Activated naive CD4-positive, alpha-beta T cell treated with anti-CD3 and anti-CD28 coated beads, Interleukin-2, amount 10 ng/mL, durations not matched to agents 7 days and 5 days (primary cell): ENCODE measurements around the gene PRRX2.

Experiments used
- CTCF ChIA-PET: fragments of 350-600 bp; sonication (Branson Sonifier 250); formaldehyde crosslinking; loops from one replicate; lab custom pipeline; 2021; ENCODE audit warnings: antibody characterized with exemption; lab: Charles Lee
- DNase-seq: peaks from one replicate; pipeline ENCODE4 v3.0.0-alpha.2; 2020
- H3K27ac Mint-ChIP-seq: one replicate; pipeline ENCODE4 v1.8.0; 2021; ENCODE audit warnings: mild to moderate bottlenecking, moderate library complexity, mixed read lengths
- H3K27me3 Mint-ChIP-seq: one replicate; pipeline ENCODE4 v1.8.0; 2021; ENCODE audit warnings: mild to moderate bottlenecking, mixed read lengths
- H3K36me3 Mint-ChIP-seq: one replicate; pipeline ENCODE4 v1.8.0; 2021; ENCODE audit warnings: mixed read lengths
- H3K4me1 Mint-ChIP-seq: one replicate; pipeline ENCODE4 v1.8.0; 2021; ENCODE audit warnings: mixed read lengths
- H3K4me3 Mint-ChIP-seq: one replicate; pipeline ENCODE4 v1.8.0; 2021; ENCODE audit warnings: mild to moderate bottlenecking, moderate library complexity, mixed read lengths
- H3K9me3 Mint-ChIP-seq: one replicate; pipeline ENCODE4 v1.8.0; 2021; ENCODE audit warnings: mixed read lengths

PRRX2 gene

GRCh38 chr9:129669141-129669718 lies 3.8 kb downstream of the PRRX2 start:
- H3K4me1 Mint-ChIP-seq: peaks cover 8% of the 10 kb centered on the region
- H3K4me3 Mint-ChIP-seq: no peak overlapping the region
- CTCF ChIA-PET: no interaction called here
- peaks cover 85% of the 10 kb centered on the region for H3K27me3 Mint-ChIP-seq
- H3K27ac Mint-ChIP-seq: no peak overlapping the region
- no peaks in the 10 kb centered on the region for H3K36me3 Mint-ChIP-seq
- DNase-seq: no peak
- no peaks in the 10 kb centered on the region for H3K9me3 Mint-ChIP-seq

GRCh38 chr9:129669946-129670345 lies 4.5 kb downstream of the PRRX2 start:
- no peak for DNase-seq
- CTCF ChIA-PET: no interaction called here
- H3K4me1 Mint-ChIP-seq: peaks cover 3% of the 10 kb centered on the region

GRCh38 chr9:129671065-129671464 lies 5.6 kb downstream of the PRRX2 start:
- DNase-seq: no peak
- peaks cover 80% of the 10 kb centered on the region for H3K27me3 Mint-ChIP-seq
- CTCF ChIA-PET: no interaction called here
- no peaks in the 10 kb centered on the region for H3K36me3 Mint-ChIP-seq
- H3K9me3 Mint-ChIP-seq: no peaks in the 10 kb centered on the region
- no peak overlapping the region for H3K27ac Mint-ChIP-seq
- H3K4me3 Mint-ChIP-seq: no peak overlapping the region
- H3K4me1 Mint-ChIP-seq: no peaks in the 10 kb centered on the region

More at GRCh38 chr9:129669946-129670345, 4.5 kb downstream of the PRRX2 start:
- Mint-ChIP-seq H3K4me3 (no peak overlapping the region), H3K27me3 (peaks cover 85% of the 10 kb centered on the region), H3K9me3 (no peaks in the 10 kb centered on the region), H3K27ac (no peak overlapping the region), H3K36me3 (no peaks in the 10 kb centered on the region)

GRCh38 chr9:129671519-129671918 lies 6.1 kb downstream of the PRRX2 start:
- no peak overlapping the region for H3K27ac Mint-ChIP-seq
- CTCF ChIA-PET: no interaction called here
- H3K4me3 Mint-ChIP-seq: no peak overlapping the region
- no peaks in the 10 kb centered on the region for H3K36me3 Mint-ChIP-seq
- peaks cover 80% of the 10 kb centered on the region for H3K27me3 Mint-ChIP-seq
- no peaks in the 10 kb centered on the region for H3K9me3 Mint-ChIP-seq
- H3K4me1 Mint-ChIP-seq: no peaks in the 10 kb centered on the region
- DNase-seq: no peak

GRCh38 chr9:129672702-129673101 lies 7.3 kb downstream of the PRRX2 start:
- no peaks in the 10 kb centered on the region for H3K4me1 Mint-ChIP-seq
- H3K27me3 Mint-ChIP-seq: peaks cover 80% of the 10 kb centered on the region
- H3K36me3 Mint-ChIP-seq: no peaks in the 10 kb centered on the region
- H3K4me3 Mint-ChIP-seq: no peak overlapping the region
- CTCF ChIA-PET: interaction anchor here (0.7 to 1.2 kb wide), 3 partner anchors 29 to 327 kb away, joined by 3 read pairs; no protein-coding TSS in a partner anchor
- no peak for DNase-seq
- no peak overlapping the region for H3K27ac Mint-ChIP-seq
- no peaks in the 10 kb centered on the region for H3K9me3 Mint-ChIP-seq

- CTCF ChIA-PET: interaction anchor here (0.7 to 1.2 kb wide), 3 partner anchors 30 to 327 kb away, joined by 3 read pairs; no protein-coding TSS in a partner anchor
- Mint-ChIP-seq H3K36me3 (no peaks in the 10 kb centered on the region), H3K27me3 (peaks cover 76% of the 10 kb centered on the region), H3K4me1 (no peaks in the 10 kb centered on the region), H3K4me3 (no peak overlapping the region), H3K9me3 (no peaks in the 10 kb centered on the region), H3K27ac (no peak overlapping the region)
- no peak for DNase-seq
Observed at GRCh38 chr9:129673602-129674001, 8.2 kb downstream of the PRRX2 start.

- Mint-ChIP-seq H3K4me3 (no peak overlapping the region), H3K27me3 (peaks cover 76% of the 10 kb centered on the region), H3K4me1 (no peaks in the 10 kb centered on the region), H3K9me3 (no peaks in the 10 kb centered on the region), H3K27ac (no peak overlapping the region), H3K36me3 (no peaks in the 10 kb centered on the region)
- CTCF ChIA-PET: no interaction called here
- no peak for DNase-seq
Observed at GRCh38 chr9:129674229-129674628, 8.8 kb downstream of the PRRX2 start.

GRCh38 chr9:129675620-129676019 lies 10.2 kb downstream of the PRRX2 start:
- Mint-ChIP-seq H3K36me3 (no peaks in the 10 kb centered on the region), H3K9me3 (no peaks in the 10 kb centered on the region), H3K4me1 (no peaks in the 10 kb centered on the region), H3K4me3 (no peak overlapping the region), H3K27me3 (peaks cover 79% of the 10 kb centered on the region), H3K27ac (no peak overlapping the region)
- CTCF ChIA-PET: no interaction called here
- no peak for DNase-seq

- CTCF ChIA-PET: no interaction called here
- DNase-seq: no peak
- Mint-ChIP-seq H3K4me1 (no peaks in the 10 kb centered on the region), H3K36me3 (no peaks in the 10 kb centered on the region), H3K9me3 (no peaks in the 10 kb centered on the region), H3K27ac (no peak overlapping the region), H3K27me3 (peaks cover 78% of the 10 kb centered on the region), H3K4me3 (no peak overlapping the region)
Observed at GRCh38 chr9:129676287-129676686, 10.8 kb downstream of the PRRX2 start.

- H3K27me3 Mint-ChIP-seq: peaks cover 77% of the 10 kb centered on the region
- no peak overlapping the region for H3K27ac Mint-ChIP-seq
- no peak overlapping the region for H3K4me3 Mint-ChIP-seq
- CTCF ChIA-PET: no interaction called here
- no peak for DNase-seq
- no peaks in the 10 kb centered on the region for H3K36me3 Mint-ChIP-seq
- no peaks in the 10 kb centered on the region for H3K9me3 Mint-ChIP-seq
- no peaks in the 10 kb centered on the region for H3K4me1 Mint-ChIP-seq
Observed at GRCh38 chr9:129676975-129677374, 11.5 kb downstream of the PRRX2 start.

GRCh38 chr9:129677456-129677855 lies 12.0 kb downstream of the PRRX2 start:
- no peaks in the 10 kb centered on the region for H3K36me3 Mint-ChIP-seq
- H3K4me1 Mint-ChIP-seq: no peaks in the 10 kb centered on the region
- no peak overlapping the region for H3K27ac Mint-ChIP-seq
- CTCF ChIA-PET: no interaction called here
- no peak for DNase-seq
- H3K27me3 Mint-ChIP-seq: peaks cover 77% of the 10 kb centered on the region
- H3K4me3 Mint-ChIP-seq: no peak overlapping the region
- H3K9me3 Mint-ChIP-seq: no peaks in the 10 kb centered on the region

GRCh38 chr9:129678844-129679243 lies 13.4 kb downstream of the PRRX2 start:
- Mint-ChIP-seq H3K9me3 (no peaks in the 10 kb centered on the region), H3K4me3 (no peak overlapping the region), H3K27me3 (peaks cover 76% of the 10 kb centered on the region), H3K27ac (no peak overlapping the region), H3K36me3 (no peaks in the 10 kb centered on the region), H3K4me1 (no peaks in the 10 kb centered on the region)
- CTCF ChIA-PET: no interaction called here
- no peak for DNase-seq

- no peaks in the 10 kb centered on the region for H3K9me3 Mint-ChIP-seq
- no peaks in the 10 kb centered on the region for H3K4me1 Mint-ChIP-seq
- no peaks in the 10 kb centered on the region for H3K36me3 Mint-ChIP-seq
- no peak overlapping the region for H3K4me3 Mint-ChIP-seq
- no peak overlapping the region for H3K27ac Mint-ChIP-seq
- CTCF ChIA-PET: no interaction called here
- DNase-seq: no peak
- peaks cover 69% of the 10 kb centered on the region for H3K27me3 Mint-ChIP-seq
Observed at GRCh38 chr9:129679537-129679936, 14.1 kb downstream of the PRRX2 start.

GRCh38 chr9:129681924-129682323 lies 16.5 kb downstream of the PRRX2 start:
- CTCF ChIA-PET: no interaction called here
- Mint-ChIP-seq H3K9me3 (no peaks in the 10 kb centered on the region), H3K4me3 (no peak overlapping the region), H3K4me1 (no peaks in the 10 kb centered on the region), H3K36me3 (no peaks in the 10 kb centered on the region), H3K27ac (no peak overlapping the region), H3K27me3 (peaks cover 56% of the 10 kb centered on the region)
- DNase-seq: no peak

- Mint-ChIP-seq H3K27ac (no peak overlapping the region), H3K27me3 (peaks cover 56% of the 10 kb centered on the region), H3K36me3 (no peaks in the 10 kb centered on the region), H3K9me3 (no peaks in the 10 kb centered on the region), H3K4me1 (no peaks in the 10 kb centered on the region), H3K4me3 (no peak overlapping the region)
- CTCF ChIA-PET: no interaction called here
- no peak for DNase-seq
Observed at GRCh38 chr9:129682381-129682780, 16.9 kb downstream of the PRRX2 start.
